CD4-positive, alpha-beta T cell treated with Interleukin-21 for 1 hour (primary cell): ENCODE results near the gene ZCCHC18.

Experiments used
- DNase-seq: peaks from one replicate; pipeline ENCODE4 v3.0.0-alpha.2; 2020

Gene ZCCHC18

DNA sequence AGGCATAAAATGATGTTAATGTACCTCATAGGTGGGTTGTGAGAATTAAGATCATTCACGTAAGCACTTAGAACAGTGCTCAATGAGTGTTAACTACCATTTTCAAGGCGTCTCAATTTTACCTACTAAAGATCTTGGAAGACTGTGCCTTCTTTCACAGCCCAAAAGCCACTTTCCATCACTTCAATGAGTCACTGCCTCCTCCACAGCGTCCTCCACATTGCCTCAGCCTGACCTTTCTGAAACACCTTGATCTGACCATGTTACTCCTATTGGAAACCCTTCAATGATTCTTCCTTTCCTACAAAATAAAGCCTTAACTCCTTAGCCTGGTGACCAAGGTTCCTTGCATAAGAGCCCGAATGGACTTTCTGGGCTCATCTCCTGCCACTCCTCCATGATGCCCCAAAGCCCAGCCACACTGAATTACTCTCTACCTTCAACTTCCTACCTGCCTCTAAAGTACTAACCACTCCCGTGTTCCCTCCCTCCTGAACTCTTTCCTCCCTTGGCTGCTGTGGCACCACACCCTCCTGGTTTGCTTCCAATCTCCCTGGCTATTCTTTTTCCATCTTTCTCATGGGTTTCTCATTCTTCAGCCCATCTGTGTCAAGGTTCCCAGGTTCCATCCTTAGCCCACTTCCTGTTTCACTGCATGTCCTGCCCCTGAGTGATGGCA lies 22.4 kb downstream of the ZCCHC18 start:
- no peak for DNase-seq

- DNase-seq: no peak
Measured at GRCh38 chrX:104135677-104136076, 23.4 kb downstream of the ZCCHC18 start.

DNA sequence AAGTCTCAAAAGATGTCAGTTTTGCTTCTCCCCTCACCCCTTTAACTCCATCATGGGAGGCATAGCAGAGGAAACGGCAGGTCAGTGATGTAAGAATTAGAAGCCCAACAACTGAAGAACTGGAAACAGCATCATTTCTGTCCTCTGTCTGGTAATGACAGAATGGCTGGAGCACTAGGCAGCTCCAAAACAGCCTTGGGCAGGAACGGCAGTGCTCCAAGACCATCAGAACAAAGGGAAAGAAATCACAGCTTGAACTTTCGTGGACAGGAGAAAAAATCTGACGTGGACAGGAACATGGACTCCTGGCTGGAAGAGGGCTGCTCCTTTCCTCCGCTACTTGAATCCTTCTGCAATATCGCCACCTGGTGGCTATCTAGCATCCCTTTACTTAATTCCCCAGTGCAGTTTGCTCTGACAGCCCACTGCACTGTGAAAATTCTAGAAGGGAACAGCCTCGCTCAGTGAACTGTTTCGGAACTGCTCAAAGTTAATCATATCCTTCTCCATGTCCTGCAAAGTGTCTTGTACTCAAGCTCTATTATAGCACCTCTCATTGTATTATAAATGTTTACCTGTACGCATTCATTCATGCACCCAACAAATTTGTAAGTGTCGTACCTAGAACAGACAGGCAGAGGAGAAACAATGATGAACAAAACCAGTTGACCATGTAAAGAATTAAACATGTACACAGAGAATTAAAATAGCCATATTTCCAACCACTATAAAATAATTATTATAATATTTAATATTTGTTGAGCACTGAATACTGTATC lies 24.1 kb downstream of the ZCCHC18 start:
- peak; percentile 68 for DNase-seq

DNA sequence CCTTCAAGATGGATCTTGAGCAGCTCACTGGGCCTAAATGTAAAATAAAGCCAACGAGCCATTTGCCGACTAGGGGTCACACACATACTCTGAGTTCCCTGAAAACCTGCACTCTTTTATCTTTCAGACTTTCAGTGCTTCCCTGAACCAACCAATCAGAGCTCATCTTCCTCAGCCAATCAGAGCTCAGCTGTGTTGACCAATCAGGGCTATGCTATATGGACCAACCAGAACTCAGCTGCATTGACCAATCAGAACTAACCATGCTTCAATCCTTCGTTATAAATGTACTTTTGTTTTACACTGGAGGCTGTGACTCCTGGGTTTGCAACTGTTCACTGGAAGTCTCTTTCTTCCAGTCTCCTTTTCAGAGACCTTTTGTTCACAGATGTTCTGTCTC lies 25.2 kb downstream of the ZCCHC18 start:
- DNase-seq: peak; percentile 39

GRCh38 chrX:104141087-104141760 lies 28.9 kb downstream of the ZCCHC18 start:
- no peak for DNase-seq

DNA sequence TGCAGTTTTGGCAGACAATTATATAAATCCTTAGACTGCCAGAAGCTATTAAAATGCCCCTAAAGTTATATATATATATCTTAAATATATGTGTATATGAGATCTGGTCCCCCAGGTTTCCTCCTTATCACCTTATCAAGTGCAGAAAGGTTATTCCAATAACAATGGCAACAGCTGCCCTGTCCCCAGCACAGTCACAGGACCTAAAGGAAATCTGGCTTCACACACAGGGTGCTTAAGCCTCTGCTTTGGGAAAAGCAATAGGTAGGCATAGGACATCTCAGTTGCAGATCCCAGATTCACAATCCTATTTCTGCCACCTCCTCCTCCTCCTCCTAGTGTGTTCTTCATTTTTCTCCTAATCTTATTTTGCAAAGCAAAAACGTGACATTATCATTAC lies 38.7 kb downstream of the ZCCHC18 start:
- DNase-seq: no peak

DNA sequence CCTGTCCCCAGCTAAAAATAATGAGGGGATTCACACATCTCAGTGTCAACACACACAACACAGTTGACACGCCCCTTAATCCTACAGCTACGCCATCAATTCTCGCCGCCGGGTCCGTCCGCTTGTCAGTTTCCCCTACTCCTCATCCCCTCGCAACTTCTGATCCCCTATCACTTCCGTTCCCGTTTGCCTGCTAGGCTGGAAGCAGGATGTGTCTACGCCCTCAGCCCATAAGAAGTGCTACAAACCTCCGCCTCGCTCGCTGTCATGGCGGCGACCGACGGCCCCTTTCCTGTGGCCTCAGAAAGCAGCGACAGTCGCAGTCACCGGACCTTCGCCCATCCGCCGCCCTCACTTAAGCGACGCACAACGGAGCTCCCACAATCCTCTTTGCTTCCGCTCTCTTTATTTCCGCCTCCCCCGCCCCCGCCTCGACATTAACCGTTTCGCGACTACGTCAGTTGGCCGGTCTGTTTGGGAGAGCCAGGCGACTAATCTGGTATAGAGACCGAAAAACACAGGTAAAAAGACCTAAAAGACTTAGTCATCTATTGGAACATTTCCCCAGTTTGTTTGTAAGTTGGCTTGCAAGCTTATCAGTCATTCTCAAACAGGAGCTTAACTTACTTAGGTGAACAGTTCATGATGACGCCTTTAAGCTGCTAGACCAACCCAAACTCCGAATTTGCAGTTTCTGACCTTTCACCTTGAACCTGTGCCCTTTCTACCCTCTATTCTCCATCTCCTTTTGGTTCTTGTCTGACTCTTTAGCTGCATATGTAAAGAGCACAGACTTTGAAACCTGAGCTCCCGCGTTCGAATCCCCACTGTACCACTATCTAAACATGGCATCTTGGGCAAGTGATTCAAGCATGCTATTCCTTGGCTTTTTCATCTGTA lies 44.6 kb downstream of the ZCCHC18 start, which contains the start of gene SLC25A53:
SLC25A53 (minus strand) TSS at position 380 of the 900 bp plus-strand sequence. CDS start 51,752 bp downstream, outside the sequence.
- peak; percentile 85 for DNase-seq
